Measurements from ENCODE around the gene PCMTD2. TPM values are rescaled to one million over a fixed set of nuclear protein-coding genes. Genes with fewer than 3 reads are reported as not detected.
A peak's percentile ranks its signal among the peaks of the same experiment; 100 is the strongest.

Gene PCMTD2
- total and polyA plus RNA-seq, 2 experiments from 2014 or later, result 37.7 to 79.2 TPM

DNA sequence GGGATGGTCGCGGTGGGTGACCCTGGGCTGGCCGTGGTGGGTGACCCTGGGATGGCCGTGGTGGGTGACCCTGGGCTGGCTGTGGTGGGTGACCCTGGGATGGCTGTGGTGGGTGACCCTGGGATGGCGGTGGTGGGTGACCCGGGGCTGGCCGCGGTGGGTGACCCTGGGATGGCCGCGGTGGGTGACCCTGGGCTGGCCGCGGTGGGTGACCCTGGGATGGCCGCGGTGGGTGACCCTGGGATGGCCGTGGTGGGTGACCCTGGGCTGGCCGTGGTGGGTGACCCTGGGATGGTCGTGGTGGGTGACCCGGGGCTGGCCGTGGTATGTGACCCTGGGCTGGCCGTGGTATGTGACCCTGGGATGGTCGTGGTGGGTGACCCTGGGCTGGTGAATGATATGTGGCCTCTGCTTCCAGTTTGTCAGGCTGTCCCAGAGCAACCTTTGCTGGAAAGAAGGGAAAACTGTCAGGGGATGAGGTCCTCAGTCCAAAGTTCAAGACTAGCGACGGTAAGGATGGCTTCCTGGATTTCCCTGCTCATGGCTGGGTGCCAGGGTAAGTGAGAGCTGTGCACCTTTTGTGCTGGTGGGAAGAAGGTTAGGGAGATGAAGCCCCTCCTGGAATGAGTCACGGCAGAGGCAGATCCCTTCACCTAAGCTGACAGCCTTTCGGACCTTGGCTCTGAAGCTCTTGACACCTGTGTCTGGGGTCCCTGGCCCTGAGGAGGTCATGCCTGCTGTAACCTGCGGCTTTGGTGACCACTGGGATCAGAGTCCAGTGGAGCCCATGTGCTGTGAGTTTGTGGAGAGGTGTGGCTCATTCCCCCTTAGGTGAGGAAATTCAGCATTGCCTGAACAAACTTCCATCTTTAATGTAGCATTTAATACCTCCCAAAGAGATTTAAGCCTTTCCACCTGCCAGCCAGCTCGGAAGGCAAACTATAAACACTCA is 19.1 kb upstream of the PCMTD2 start:
- no peaks in the 10 kb centered on the region for H3K79me2 ChIP-seq

DNA sequence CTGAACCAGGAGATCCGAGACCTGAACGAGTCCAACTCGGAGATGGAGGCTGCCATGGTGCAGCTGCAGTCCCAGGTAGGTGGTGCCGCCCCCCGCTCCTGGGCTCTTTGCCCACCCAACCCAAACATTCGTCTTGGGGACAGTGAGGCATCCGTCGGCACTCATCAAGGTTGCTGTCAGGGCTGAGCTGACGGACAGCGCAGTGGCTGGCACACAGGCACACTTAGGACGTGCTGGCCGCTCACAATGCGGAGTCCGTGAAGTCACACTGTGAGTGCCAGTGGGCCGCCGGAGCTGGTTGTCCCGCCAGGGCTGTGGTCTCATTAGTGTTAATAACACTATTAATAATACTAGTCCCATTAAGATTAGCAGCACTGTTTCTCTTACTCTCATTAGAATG is 18.2 kb upstream of the PCMTD2 start:
- TF ChIP-seq CTCF (IDR thresholded peaks at IDR 0.05; ENCODE audit: poor library complexity) (no peak), EZH2 (IDR thresholded peaks at IDR 0.05; ENCODE audit: borderline replicate concordance) (no peak), EZH2phosphoT487 (IDR thresholded peaks at IDR 0.05; ENCODE audit: low read depth, severe bottlenecking, unreplicated experiment) (no peak)
- Histone ChIP-seq H4K20me1 (ENCODE audit: insufficient read depth, poor library complexity, severe bottlenecking) (no peaks in the 10 kb centered on the region), H3K4me2 (no peak overlapping the region)

More for the DNA sequence above, 19.1 kb upstream of the PCMTD2 start:
- DNase-seq (ENCODE audit: low spot score), result peak; percentile 61
- no peak for TF ChIP-seq EZH2phosphoT487 (IDR thresholded peaks at IDR 0.05; ENCODE audit: low read depth, severe bottlenecking, unreplicated experiment)
- TF ChIP-seq CTCF (IDR thresholded peaks at IDR 0.05; ENCODE audit: poor library complexity), result no peak
- TF ChIP-seq EZH2 (IDR thresholded peaks at IDR 0.05; ENCODE audit: borderline replicate concordance), result no peak
- Histone ChIP-seq H3K36me3 (replicated peaks; ENCODE audit: insufficient read depth, low read depth) (no peaks in the 10 kb centered on the region), H3K27me3 (no peaks in the 10 kb centered on the region), H3K27ac (no peak overlapping the region), H3K9me3 (ENCODE audit: low read depth) (no peaks in the 10 kb centered on the region), H3K9me2 (replicated peaks; ENCODE audit: insufficient read depth) (no peaks in the 10 kb centered on the region), H3K4me1 (ENCODE audit: insufficient read depth) (no peaks in the 10 kb centered on the region), H3K4me3 (no peak overlapping the region), H2AFZ (no peak overlapping the region), H3K4me2 (no peak overlapping the region), H4K20me1 (ENCODE audit: insufficient read depth, poor library complexity, severe bottlenecking) (no peaks in the 10 kb centered on the region)
- 90% methylated on average over 14 of the region's 27 CpGs for WGBS (ENCODE audit: low lambda C conversion rate, missing lambda C conversion rate)

DNA sequence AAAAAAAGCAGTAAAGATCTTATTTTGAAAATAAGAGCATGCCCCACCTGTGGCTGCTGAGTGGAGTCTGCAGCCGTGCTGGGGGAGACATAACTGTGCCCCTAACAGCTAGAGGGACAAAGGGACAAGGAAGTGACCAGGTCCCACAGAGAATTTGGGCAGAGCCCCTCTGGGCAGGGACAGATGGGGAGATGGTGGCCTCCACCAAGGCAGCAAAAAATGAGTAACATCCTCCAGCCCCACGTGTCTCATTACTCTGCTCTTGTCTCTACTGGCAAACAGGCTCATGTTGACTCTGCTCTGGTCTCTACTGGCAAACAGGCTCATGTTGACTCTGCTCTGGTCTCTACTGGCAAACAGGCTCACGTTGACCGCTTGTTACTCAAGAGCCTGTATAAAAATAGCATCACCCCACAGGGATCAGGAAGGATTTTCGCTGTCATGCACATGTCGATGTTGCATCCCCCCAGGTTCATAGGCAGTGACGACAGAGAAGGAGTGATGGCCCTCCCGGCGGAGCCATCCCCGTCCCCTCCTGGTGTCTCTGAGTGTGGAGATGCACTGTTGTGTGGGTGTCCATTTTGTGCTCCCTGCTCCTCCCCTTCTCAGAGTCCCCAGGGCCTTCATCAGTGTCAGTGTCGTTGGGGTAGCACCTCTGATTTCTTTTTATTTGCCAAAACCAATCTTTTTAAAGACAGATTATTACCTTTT is 17.3 kb upstream of the PCMTD2 start:
- Histone ChIP-seq H2AFZ (no peak overlapping the region), H3K9me3 (ENCODE audit: low read depth) (no peaks in the 10 kb centered on the region), H4K20me1 (ENCODE audit: insufficient read depth, poor library complexity, severe bottlenecking) (no peaks in the 10 kb centered on the region), H3K4me3 (no peak overlapping the region), H3K27ac (no peak overlapping the region), H3K9me2 (replicated peaks; ENCODE audit: insufficient read depth) (no peaks in the 10 kb centered on the region), H3K4me1 (ENCODE audit: insufficient read depth) (no peaks in the 10 kb centered on the region), H3K27me3 (no peaks in the 10 kb centered on the region), H3K4me2 (no peak overlapping the region), H3K36me3 (replicated peaks; ENCODE audit: insufficient read depth, low read depth) (no peaks in the 10 kb centered on the region), H3K79me2 (no peaks in the 10 kb centered on the region)
- WGBS (ENCODE audit: low lambda C conversion rate, missing lambda C conversion rate), result 76% methylated on average over 11 of the region's 11 CpGs
- DNase-seq (ENCODE audit: low spot score), result no peak
- no peak for TF ChIP-seq CTCF (IDR thresholded peaks at IDR 0.05; ENCODE audit: poor library complexity)
- no peak for TF ChIP-seq EZH2phosphoT487 (IDR thresholded peaks at IDR 0.05; ENCODE audit: low read depth, severe bottlenecking, unreplicated experiment)
- no peak for TF ChIP-seq EZH2 (IDR thresholded peaks at IDR 0.05; ENCODE audit: borderline replicate concordance)

More for the DNA sequence above, 18.2 kb upstream of the PCMTD2 start:
- no peaks in the 10 kb centered on the region for H3K4me1 ChIP-seq (ENCODE audit: insufficient read depth)
- no peak overlapping the region for H3K4me3 ChIP-seq
- WGBS (ENCODE audit: low lambda C conversion rate, missing lambda C conversion rate), result 94% methylated on average over 17 of the region's 17 CpGs
- no peak overlapping the region for H3K27ac ChIP-seq
- DNase-seq (ENCODE audit: low spot score), result no peak
- no peaks in the 10 kb centered on the region for H3K36me3 ChIP-seq (replicated peaks; ENCODE audit: insufficient read depth, low read depth)
- H2AFZ ChIP-seq, result no peak overlapping the region
- no peaks in the 10 kb centered on the region for H3K9me3 ChIP-seq (ENCODE audit: low read depth)
- no peaks in the 10 kb centered on the region for H3K79me2 ChIP-seq
- no peaks in the 10 kb centered on the region for H3K9me2 ChIP-seq (replicated peaks; ENCODE audit: insufficient read depth)
- no peaks in the 10 kb centered on the region for H3K27me3 ChIP-seq

Data from hepatocyte (in vitro differentiated cells).